NT2/D1 (cell line): ENCODE measurements around the gene MAGEA4.

ENCODE experiments used
- DNase-seq: peaks from one replicate; pipeline ENCODE4 v3.0.0-alpha.2; 2011; ENCODE audit warnings: low read depth, low spot score
- H3K27me3 ChIP-seq: 2 replicates; pipeline ENCODE4 v1.6.0; 2011; ENCODE audit warnings: mild to moderate bottlenecking; ENCODE audit not compliant: insufficient read length, insufficient read depth
- H3K36me3 ChIP-seq: 2 replicates; pipeline ENCODE4 v1.6.1; 2011; ENCODE audit warnings: mild to moderate bottlenecking, low read length, mixed read lengths; ENCODE audit not compliant: insufficient read depth, insufficient read length
- H3K4me1 ChIP-seq: 2 replicates; pipeline ENCODE4 v1.5.1; 2011; ENCODE audit not compliant: insufficient read depth, insufficient read length
- H3K4me3 ChIP-seq: 2 replicates; pipeline ENCODE4 v1.5.1; 2011; ENCODE audit warnings: low read depth; ENCODE audit not compliant: insufficient read length
- H3K9ac ChIP-seq: 2 replicates; pipeline ENCODE4 v1.6.0; 2011; ENCODE audit warnings: low read depth; ENCODE audit not compliant: insufficient read length
- H3K9me3 ChIP-seq: 2 replicates; pipeline ENCODE4 v1.5.1; 2011; ENCODE audit warnings: mild to moderate bottlenecking, low read length; ENCODE audit not compliant: insufficient read depth
- SUZ12 ChIP-seq: IDR thresholded peaks from 2 replicates; pipeline ENCODE4 v1.6.1; 2011; ENCODE audit not compliant: insufficient read length, insufficient read depth; ENCODE audit errors: extremely low read depth
- YY1 ChIP-seq: IDR thresholded peaks from 2 replicates; pipeline ENCODE4 v1.6.1; 2011; ENCODE audit not compliant: insufficient read length, insufficient read depth
- ZNF274 ChIP-seq: IDR thresholded peaks from 2 replicates; pipeline ENCODE4 v1.6.1; 2011; ENCODE audit warnings: mild to moderate bottlenecking, low read depth, low read length

MAGEA4 gene

DNA sequence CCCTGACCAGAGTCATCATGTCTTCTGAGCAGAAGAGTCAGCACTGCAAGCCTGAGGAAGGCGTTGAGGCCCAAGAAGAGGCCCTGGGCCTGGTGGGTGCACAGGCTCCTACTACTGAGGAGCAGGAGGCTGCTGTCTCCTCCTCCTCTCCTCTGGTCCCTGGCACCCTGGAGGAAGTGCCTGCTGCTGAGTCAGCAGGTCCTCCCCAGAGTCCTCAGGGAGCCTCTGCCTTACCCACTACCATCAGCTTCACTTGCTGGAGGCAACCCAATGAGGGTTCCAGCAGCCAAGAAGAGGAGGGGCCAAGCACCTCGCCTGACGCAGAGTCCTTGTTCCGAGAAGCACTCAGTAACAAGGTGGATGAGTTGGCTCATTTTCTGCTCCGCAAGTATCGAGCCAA is 11.0 kb downstream of the MAGEA4 start:
- TF ChIP-seq YY1, result no peak
- no peak for TF ChIP-seq SUZ12
- TF ChIP-seq ZNF274, result no peak
- no peaks in the 10 kb centered on the region for H3K4me1 ChIP-seq
- H3K27me3 ChIP-seq, result no peaks in the 10 kb centered on the region
- no peaks in the 10 kb centered on the region for H3K9me3 ChIP-seq
- DNase-seq, result no peak
- H3K4me3 ChIP-seq, result no peak overlapping the region
- H3K9ac ChIP-seq, result no peak overlapping the region
- H3K36me3 ChIP-seq, result no peaks in the 10 kb centered on the region

DNA sequence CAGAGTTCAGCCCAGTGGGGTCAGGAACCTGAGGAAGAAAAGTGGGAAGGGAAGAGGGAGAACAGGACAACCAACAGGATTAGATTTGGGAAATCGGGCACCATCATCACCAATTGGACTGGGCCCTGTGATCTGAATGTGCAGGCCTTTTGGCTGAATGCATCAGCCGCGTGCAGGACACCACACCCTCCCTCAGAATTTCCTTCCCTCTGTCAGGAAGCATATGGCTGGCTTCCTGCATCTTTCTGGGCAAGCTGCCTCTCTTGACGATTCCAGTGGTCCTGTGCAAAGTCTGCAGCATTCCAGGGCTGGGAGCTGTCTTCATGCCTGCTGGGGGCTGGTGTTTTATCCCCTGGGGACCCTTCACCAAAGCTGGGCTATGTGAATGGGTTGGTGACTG is 16.4 kb downstream of the MAGEA4 start:
- Histone ChIP-seq H3K4me3 (no peak overlapping the region), H3K9ac (no peak overlapping the region), H3K9me3 (no peaks in the 10 kb centered on the region), H3K27me3 (no peaks in the 10 kb centered on the region), H3K36me3 (no peaks in the 10 kb centered on the region), H3K4me1 (no peaks in the 10 kb centered on the region)
- TF ChIP-seq YY1 (no peak), SUZ12 (no peak), ZNF274 (no peak)
- no peak for DNase-seq

DNA sequence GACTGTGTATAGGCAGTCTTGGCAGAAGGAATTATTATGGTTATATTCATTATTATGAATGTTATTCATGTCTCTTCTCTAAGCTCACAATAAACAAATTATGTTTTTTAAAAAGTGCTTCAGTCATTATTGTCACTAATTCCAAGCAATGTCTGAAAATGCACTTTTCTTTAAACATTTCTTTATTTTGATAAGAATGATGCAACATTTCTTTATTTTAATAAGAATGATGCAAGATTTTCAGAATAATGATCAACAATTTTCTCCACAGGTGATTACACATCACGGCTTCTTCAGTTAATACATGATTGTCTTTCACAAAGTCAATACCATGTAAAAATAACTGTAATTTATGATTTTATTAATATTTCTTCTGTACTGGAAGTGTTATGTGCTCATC is 22.7 kb downstream of the MAGEA4 start:
- TF ChIP-seq SUZ12 (no peak), YY1 (no peak), ZNF274 (no peak)
- H3K36me3 ChIP-seq, result no peaks in the 10 kb centered on the region
- H3K4me3 ChIP-seq, result no peak overlapping the region
- no peaks in the 10 kb centered on the region for H3K4me1 ChIP-seq
- H3K27me3 ChIP-seq, result no peaks in the 10 kb centered on the region
- no peaks in the 10 kb centered on the region for H3K9me3 ChIP-seq
- no peak for DNase-seq
- no peak overlapping the region for H3K9ac ChIP-seq

DNA sequence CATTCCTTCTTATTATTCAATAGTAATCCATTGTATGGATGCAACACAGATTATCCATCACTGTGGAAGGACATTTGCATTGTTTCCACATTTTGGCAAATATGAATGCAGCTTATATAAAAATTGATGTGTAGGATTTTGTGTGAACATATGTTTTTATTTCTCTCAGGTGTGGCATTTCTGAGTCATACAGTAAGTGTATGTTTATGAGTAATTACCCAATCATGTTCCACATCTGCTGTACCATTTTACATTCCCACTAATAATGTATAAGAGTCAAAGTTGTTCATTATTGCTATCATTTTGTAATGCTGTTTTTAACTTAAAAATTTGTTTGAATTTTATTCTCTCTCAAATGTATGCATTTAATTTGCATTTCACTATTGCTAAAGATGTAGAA is 25.5 kb downstream of the MAGEA4 start:
- H3K4me1 ChIP-seq, result no peaks in the 10 kb centered on the region

DNA sequence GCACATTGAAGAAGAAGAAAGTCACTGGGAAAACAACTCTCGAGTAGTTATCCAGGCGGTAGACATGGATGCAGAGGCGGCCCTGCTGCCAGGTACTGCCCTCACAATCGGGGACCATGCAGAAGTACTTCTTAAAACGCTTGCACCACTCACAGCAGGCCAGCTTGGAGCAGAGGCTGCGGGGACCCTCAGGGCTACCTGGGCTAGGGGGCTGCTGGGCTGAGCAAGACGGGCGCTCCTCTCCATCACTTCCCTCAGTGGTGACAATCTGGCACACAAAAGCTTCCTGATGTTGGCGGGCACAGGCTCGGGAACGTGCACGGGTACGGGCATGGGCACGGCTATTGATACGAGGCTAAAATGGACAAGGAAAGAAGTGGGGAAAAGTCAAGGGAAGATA is 42.0 kb downstream of the MAGEA4 start:
- no peak overlapping the region for H3K4me3 ChIP-seq
- no peak for TF ChIP-seq YY1
- TF ChIP-seq ZNF274, result no peak
- TF ChIP-seq SUZ12, result no peak
- no peaks in the 10 kb centered on the region for H3K9me3 ChIP-seq
- DNase-seq, result no peak
- H3K4me1 ChIP-seq, result no peaks in the 10 kb centered on the region
- peaks cover 28% of the 10 kb centered on the region for H3K36me3 ChIP-seq
- H3K27me3 ChIP-seq, result no peaks in the 10 kb centered on the region
- no peak overlapping the region for H3K9ac ChIP-seq

More for the DNA sequence above, 25.5 kb downstream of the MAGEA4 start:
- Histone ChIP-seq H3K27me3 (no peaks in the 10 kb centered on the region), H3K9me3 (no peaks in the 10 kb centered on the region), H3K4me3 (no peak overlapping the region), H3K36me3 (no peaks in the 10 kb centered on the region), H3K9ac (no peak overlapping the region)
- no peak for DNase-seq
- TF ChIP-seq SUZ12 (no peak), YY1 (no peak), ZNF274 (no peak)

DNA sequence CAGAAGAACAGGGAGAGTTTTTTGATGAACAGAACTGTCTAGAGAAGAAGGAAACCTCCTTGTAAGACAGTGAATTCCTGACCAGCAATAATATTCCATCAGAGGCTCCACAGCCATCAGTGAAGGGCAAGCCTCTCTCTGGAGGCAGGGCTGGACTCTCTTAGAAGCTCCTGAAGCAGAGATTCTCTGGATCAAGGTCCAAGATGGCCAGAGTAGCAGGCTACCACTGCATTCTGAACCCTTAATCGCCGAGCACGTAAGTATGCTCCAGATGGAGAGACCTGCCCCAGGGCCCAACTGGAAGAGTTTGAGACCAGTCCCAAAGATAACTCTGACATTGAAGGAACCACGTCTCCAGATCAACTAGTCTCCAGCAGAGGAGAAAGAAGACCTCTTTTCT is 45.4 kb downstream of the MAGEA4 start:
- no peak for DNase-seq
- no peaks in the 10 kb centered on the region for H3K4me1 ChIP-seq
- H3K9me3 ChIP-seq, result no peaks in the 10 kb centered on the region
- peaks cover 43% of the 10 kb centered on the region for H3K36me3 ChIP-seq
- no peak overlapping the region for H3K9ac ChIP-seq
- H3K27me3 ChIP-seq, result no peaks in the 10 kb centered on the region
- no peak overlapping the region for H3K4me3 ChIP-seq
- no peak for TF ChIP-seq ZNF274
- TF ChIP-seq SUZ12, result no peak
- no peak for TF ChIP-seq YY1

DNA sequence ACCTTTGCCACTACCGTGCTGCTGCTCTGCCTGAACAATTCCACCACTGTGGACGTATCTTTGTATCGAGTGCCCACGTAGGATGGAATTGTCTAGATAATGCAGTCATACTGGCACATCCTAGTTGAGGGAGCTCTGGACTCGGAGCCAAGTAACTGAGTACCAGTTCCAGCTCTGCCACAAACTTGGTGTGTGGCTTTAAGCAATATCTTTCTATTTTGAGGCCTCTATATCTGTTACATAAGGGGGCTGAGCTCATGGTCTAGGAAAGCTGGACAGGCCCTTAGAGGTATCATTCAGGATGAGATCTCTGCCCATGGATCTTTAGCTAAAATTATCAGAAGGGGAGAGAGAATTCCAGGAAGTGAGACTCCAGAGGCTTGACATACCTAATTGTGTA is 49.3 kb downstream of the MAGEA4 start:
- H3K4me1 ChIP-seq, result no peaks in the 10 kb centered on the region
- H3K36me3 ChIP-seq, result peaks cover 33% of the 10 kb centered on the region
- no peaks in the 10 kb centered on the region for H3K27me3 ChIP-seq
- no peak overlapping the region for H3K4me3 ChIP-seq
- H3K9me3 ChIP-seq, result no peaks in the 10 kb centered on the region
- no peak for DNase-seq
- no peak for TF ChIP-seq YY1
- TF ChIP-seq ZNF274, result no peak
- no peak for TF ChIP-seq SUZ12
- H3K9ac ChIP-seq, result no peak overlapping the region

DNA sequence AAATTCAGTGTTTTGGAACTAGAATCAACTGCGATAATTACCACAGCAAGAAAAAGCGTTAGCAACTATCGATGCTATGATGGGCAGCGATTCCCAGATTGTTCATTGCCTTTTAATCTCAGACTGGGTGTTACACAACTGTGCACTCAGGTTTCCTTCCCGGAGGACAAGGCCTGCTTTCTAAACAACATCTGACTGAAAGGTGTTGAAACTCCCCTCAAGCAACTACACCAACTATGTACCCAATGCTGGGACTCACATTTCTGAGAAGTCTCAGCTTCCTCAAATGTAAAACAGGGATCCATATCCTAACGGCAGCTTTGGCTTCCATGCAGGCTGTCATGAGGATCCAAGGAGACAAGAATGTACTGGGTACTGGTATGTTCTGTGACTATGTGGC is 53.5 kb downstream of the MAGEA4 start:
- Histone ChIP-seq H3K4me1 (no peaks in the 10 kb centered on the region), H3K9ac (no peak overlapping the region), H3K36me3 (peaks cover 23% of the 10 kb centered on the region), H3K27me3 (no peaks in the 10 kb centered on the region), H3K4me3 (no peak overlapping the region), H3K9me3 (no peaks in the 10 kb centered on the region)
- DNase-seq, result no peak
- TF ChIP-seq YY1, result no peak
- no peak for TF ChIP-seq ZNF274
- no peak for TF ChIP-seq SUZ12
